Adrenal gland (tissue), 12 donors: ENCODE results near the gene DPP6. TPM values are rescaled to one million over a fixed set of nuclear protein-coding genes. Genes with fewer than 3 reads are reported as not detected.

Experiments used
- DNase-seq, 7 donors: peaks; one replicate each; pipeline ENCODE4 v3.0.0-alpha.2; 2019 to 2020
- H3K27ac ChIP-seq, 5 donors: fragments of 200-600 bp; sonication (generic) in 4 of 5; 1 replicate in 3 of 5; 2 replicates in 2 of 5; pipeline versions ENCODE4 v1.5.1 to v1.8.0; 2016 to 2020; ENCODE audit warnings: mild to moderate bottlenecking in 1 of 5
- H3K27me3 ChIP-seq: fragments of 200-600 bp; 2 replicates; pipeline ENCODE4 v1.8.0; 2021
- H3K36me3 ChIP-seq, 2 donors: fragments of 200-600 bp; replicated peaks in 1 of 2; 1 replicate in 1 of 2; 2 replicates in 1 of 2; pipeline versions ENCODE4 v1.5.1 to v1.8.0; 2018 to 2022
- H3K4me1 ChIP-seq, 2 donors: fragments of 200-600 bp; replicated peaks in 1 of 2; 1 replicate in 1 of 2; 2 replicates in 1 of 2; pipeline versions ENCODE4 v1.5.1 to v1.8.0; 2018 to 2021
- H3K4me3 ChIP-seq, 4 donors: fragments of 200-600 bp; sonication (generic) in 3 of 4; one replicate each; pipeline ENCODE4 v1.5.1; 2016 to 2018
- H3K9me3 ChIP-seq, 3 donors: fragments of 200-600 bp; sonication (generic) in 1 of 3; replicated peaks in 1 of 3; 1 replicate in 2 of 3; 2 replicates in 1 of 3; pipeline versions ENCODE4 v1.5.1 to v1.8.0; 2016 to 2021
- CTCF ChIP-seq, 6 experiments: fragments of 450-650 bp in 4 of 6; fragments of 200-600 bp in 2 of 6; sonication (generic) in 1 of 6; IDR thresholded peaks; 1 replicate in 5 of 6; 2 replicates in 1 of 6; pipeline versions ENCODE4 v1.5.1 to v1.8.0; 2016 to 2021; ENCODE audit warnings: antibody characterized with exemption in 6 of 6, mild to moderate bottlenecking in 2 of 6, moderate library complexity in 1 of 6
- POLR2A ChIP-seq, 2 donors: fragments of 450-650 bp; IDR thresholded peaks; one replicate each; pipeline ENCODE4 v1.6.1; 2017; ENCODE audit warnings: antibody characterized with exemption in 2 of 2, mild to moderate bottlenecking in 2 of 2, moderate library complexity in 1 of 2
- WGBS, 4 donors: extraction: QIAGEN DNeasy Blood & Tissue Kit in 2 of 4; methylation state at CpG; one replicate each; pipeline versions ENCODE4 v1.1.5 to v1.1.7; 2013 to 2017; 5-methylcytosine and 5-hydroxymethylcytosine counted together
- intact Hi-C, 2 donors: fragments of 100-400 bp; cut with DNase I; formaldehyde crosslinking; loops; one replicate each; pipeline versions ENCODE4 v1.14.1 to v1.15.0; 2022 to 2023
- polyA plus RNA-seq, 3 donors: library from polyadenylated mRNA; stranded (reverse); fragments of 200-250 nt in 2 of 3; fragments of 350-450 nt in 1 of 3; fragmentation: Illumina TruSeq in 1 of 3; extraction: RNeasy Lipid Tissue Mini Kit (QIAGEN cat#74804) in 1 of 3; gene quantifications; one replicate each; pipeline ENCODE4 v1.2.3, GENCODE V29; 2013 to 2014
- total RNA-seq, 9 donors: library from RNA; depleted of rRNA in 4 of 9; stranded (reverse); fragments of >200 nt in 4 of 9; fragments of 120-200 nt in 1 of 9; fragmentation: NEBNext Ultra II Directional in 1 of 9; extraction: Animal tissue kit (Norgen Biotek cat#: 25700) in 1 of 9; gene quantifications; one replicate each; pipeline versions ENCODE4 v1.1.0 to v1.2.4, GENCODE V29; 2013 to 2023
- donor health status: healthy with polysubstance abuse.
- donor health status: Bipolar disorder and iron deficiency.
- donor health status: DM: yes; HTN: yes; CAD: no.
- donor health status: DM: no; HTN: no; CAD: no.
- donor health status: DM: no; HTN: no; CAD: no.
- donor health status: DM: yes; HTN: yes; CAD: no.

The DPP6 gene
- total and polyA plus RNA-seq, 12 donors, result 0.39 to 13.1 (median 5.1) TPM

- H3K4me3 ChIP-seq, result no peak overlapping the region
- 80 to 91% (median 85%) methylated on average over 10 to 14 of the region's 14 CpGs for WGBS, 4 donors
- no peaks in the 10 kb centered on the region for H3K27me3 ChIP-seq
- H3K27ac ChIP-seq, result no peak overlapping the region
- no peak for DNase-seq
- no peaks in the 10 kb centered on the region for H3K4me1 ChIP-seq
- TF ChIP-seq CTCF (IDR thresholded peaks at IDR 0.05) (no peak), POLR2A (IDR thresholded peaks at IDR 0.05) (no peak)
- no peaks in the 10 kb centered on the region for H3K9me3 ChIP-seq
- intact Hi-C loops, result no loop called here
- H3K36me3 ChIP-seq, result no peaks in the 10 kb centered on the region
Observed at GRCh38 chr7:154695836-154696235, 643.6 kb downstream of the DPP6 start.

DNA sequence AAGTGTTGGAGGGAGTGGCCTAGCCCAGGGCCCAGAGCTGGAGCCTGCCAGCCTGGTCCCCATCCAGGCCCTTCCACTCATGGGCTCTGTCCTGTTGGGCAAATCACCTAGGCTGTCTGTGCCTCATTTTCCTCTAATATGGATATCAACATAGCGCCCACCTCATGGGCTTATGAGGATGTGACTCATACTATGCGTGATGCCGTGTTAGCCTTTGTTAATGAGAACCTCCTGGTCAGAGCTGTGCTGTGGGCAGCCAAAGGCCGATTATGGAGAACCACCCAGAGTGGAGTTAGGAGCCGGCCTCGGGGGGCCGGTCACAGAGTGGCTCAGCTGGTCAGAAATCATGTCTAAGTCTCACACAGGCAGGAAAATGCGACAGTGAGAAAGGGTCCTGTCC is 644.4 kb downstream of the DPP6 start:
- WGBS, 4 donors, result 88 to 100% (median 91%) methylated on average over 5 to 8 of the region's 8 CpGs
- Histone ChIP-seq H3K9me3 (no peaks in the 10 kb centered on the region), H3K27ac (no peak overlapping the region), H3K4me3 (no peak overlapping the region), H3K36me3 (no peaks in the 10 kb centered on the region), H3K27me3 (no peaks in the 10 kb centered on the region), H3K4me1 (no peaks in the 10 kb centered on the region)
- intact Hi-C loops, result no loop called here
- TF ChIP-seq CTCF (IDR thresholded peaks at IDR 0.05) (no peak), POLR2A (IDR thresholded peaks at IDR 0.05) (no peak)
- no peak for DNase-seq

- no peak for DNase-seq
- H3K9me3 ChIP-seq, result no peaks in the 10 kb centered on the region
- H3K27me3 ChIP-seq, result no peaks in the 10 kb centered on the region
- H3K27ac ChIP-seq, result no peak overlapping the region
- H3K4me3 ChIP-seq, result no peak overlapping the region
- WGBS, 4 donors, result 60 to 66% (median 62%) methylated on average over 12 to 13 of the region's 13 CpGs
- no peak for TF ChIP-seq POLR2A (IDR thresholded peaks at IDR 0.05)
- no peak for TF ChIP-seq CTCF (IDR thresholded peaks at IDR 0.05)
- no peaks in the 10 kb centered on the region for H3K4me1 ChIP-seq
- no peaks in the 10 kb centered on the region for H3K36me3 ChIP-seq
- intact Hi-C loops, result no loop called here
Observed at GRCh38 chr7:154698726-154699291, 646.6 kb downstream of the DPP6 start.

DNA sequence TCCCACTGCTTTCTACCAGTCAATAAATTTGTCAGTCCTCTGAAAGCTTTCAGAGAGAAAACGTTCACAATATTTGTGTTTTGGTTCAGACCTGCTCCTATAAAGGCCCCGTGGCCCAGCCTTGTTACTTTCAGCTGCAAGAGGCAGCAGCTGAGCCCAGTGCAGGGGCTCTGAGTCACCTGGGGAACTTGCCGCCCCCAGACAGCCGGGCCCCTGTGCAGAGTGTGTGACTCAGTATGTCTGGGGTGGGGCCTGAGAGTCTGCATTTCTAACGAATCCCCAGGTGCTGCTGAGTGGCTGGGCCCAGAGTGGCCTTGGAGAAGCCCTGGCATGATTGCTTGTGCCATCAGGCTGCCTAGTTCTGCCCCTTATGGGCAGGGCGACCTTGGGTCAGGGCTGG is 647.2 kb downstream of the DPP6 start:
- 31 to 52% (median 46%) methylated on average over 2 to 6 of the region's 6 CpGs for WGBS, 4 donors
- Histone ChIP-seq H3K27me3 (no peaks in the 10 kb centered on the region), H3K4me1 (no peaks in the 10 kb centered on the region), H3K36me3 (no peaks in the 10 kb centered on the region), H3K27ac (no peak overlapping the region), H3K9me3 (no peaks in the 10 kb centered on the region), H3K4me3 (no peak overlapping the region)
- intact Hi-C loops, result no loop called here
- no peak for DNase-seq
- TF ChIP-seq POLR2A (IDR thresholded peaks at IDR 0.05) (no peak), CTCF (IDR thresholded peaks at IDR 0.05) (no peak)
